ENCODE data around the gene APOL5.
"Not testable (repeated sequence)": the region's sequence is repeated elsewhere in the genome, so short reads cannot be mapped to it uniquely, and the experiment has no call there.

DNA sequence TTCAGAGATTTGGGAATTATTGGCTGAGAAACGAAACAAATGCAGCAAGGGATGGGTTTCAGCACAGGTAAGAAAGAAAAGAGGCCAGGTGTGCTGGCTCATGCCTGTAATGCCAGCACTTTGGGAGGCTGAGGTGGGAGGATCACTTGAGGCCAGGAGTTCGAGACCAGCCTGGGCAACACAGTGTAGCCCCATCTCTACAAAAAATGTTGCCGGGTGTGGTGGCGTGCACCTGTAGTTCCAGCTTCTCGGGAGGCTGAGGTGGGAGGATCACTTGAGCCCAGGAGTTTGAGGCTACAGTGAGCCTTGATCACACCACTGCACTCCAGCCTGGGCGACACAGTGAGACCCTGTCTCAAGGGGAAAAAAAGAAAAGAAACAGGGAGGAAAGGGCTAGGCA, 20.2 kb downstream of the APOL5 start:
- not testable (repeated sequence) for TF ChIP-seq POLR2A, EP300 (IDR thresholded peaks at IDR 0.05)
- TF ChIP-seq, protein P1, sequence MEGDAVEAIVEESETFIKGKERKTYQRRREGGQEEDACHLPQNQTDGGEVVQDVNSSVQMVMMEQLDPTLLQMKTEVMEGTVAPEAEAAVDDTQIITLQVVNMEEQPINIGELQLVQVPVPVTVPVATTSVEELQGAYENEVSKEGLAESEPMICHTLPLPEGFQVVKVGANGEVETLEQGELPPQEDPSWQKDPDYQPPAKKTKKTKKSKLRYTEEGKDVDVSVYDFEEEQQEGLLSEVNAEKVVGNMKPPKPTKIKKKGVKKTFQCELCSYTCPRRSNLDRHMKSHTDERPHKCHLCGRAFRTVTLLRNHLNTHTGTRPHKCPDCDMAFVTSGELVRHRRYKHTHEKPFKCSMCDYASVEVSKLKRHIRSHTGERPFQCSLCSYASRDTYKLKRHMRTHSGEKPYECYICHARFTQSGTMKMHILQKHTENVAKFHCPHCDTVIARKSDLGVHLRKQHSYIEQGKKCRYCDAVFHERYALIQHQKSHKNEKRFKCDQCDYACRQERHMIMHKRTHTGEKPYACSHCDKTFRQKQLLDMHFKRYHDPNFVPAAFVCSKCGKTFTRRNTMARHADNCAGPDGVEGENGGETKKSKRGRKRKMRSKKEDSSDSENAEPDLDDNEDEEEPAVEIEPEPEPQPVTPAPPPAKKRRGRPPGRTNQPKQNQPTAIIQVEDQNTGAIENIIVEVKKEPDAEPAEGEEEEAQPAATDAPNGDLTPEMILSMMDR (IDR thresholded peaks at IDR 0.05): not testable (repeated sequence)
